ENCODE measurements around the gene GFOD1. TPM values are rescaled to one million over a fixed set of nuclear protein-coding genes. Genes with fewer than 3 reads are reported as not detected.
"Not testable (repeated sequence)": the region's sequence is repeated elsewhere in the genome, so short reads cannot be mapped to it uniquely, and the experiment has no call there.

The GFOD1 gene
- total RNA-seq, 1 experiment from 2014 or later: 2.2 TPM

DNA sequence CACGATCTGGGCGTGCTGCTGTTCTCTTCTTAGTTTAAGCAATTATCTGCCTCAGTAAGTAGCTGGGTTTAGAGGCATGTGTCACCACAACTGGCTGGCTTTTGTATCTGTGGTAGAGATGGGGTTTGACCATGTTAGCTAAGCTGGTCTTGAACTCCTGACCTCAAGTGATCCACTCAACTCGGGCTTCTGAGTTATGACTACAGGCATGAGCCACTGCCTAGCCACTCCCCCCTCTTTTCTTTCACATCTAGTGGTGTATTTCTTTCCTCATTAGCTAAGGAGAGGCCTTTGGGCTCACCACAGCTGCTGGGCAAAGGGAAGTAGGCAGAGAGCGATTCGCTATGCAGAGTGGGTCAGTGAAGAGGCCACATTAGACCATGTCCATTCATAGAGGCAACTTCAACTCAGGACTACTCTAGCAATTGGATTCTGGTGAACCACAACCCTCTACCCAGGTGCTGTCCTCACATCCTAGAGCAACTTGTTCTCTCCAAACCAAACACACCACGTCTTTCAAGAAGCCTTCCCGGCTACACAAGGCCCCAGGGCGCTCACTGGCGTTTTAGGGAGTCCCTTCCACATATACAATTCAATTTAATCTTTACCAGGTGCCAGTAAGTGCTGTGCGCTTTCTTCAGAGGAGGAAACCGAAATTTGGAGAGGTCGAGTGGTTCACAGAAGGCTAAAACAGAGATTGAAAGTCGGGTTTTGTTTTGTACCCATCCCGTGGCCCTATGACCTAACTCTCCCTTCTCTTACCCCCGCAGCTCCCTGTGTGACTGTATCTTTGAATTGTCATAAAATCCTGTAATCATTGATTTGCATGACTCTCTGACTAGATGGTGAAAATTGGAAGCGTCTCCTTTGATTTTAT, 26.5 kb upstream of the GFOD1 start:
- no peak for DNase-seq (ENCODE audit: low read depth)
- in situ Hi-C loops (cut with HindIII; ENCODE audit: low pct_unique_long_range_greater_than_20kb, low sequenced_read_pairs): no loop called here

GRCh38 chr6:13512900-13513299, 25.5 kb upstream of the GFOD1 start:
- in situ Hi-C loops (cut with HindIII; ENCODE audit: low pct_unique_long_range_greater_than_20kb, low sequenced_read_pairs): no loop called here
- DNase-seq (ENCODE audit: low read depth): no peak

- in situ Hi-C loops (cut with HindIII; ENCODE audit: low pct_unique_long_range_greater_than_20kb, low sequenced_read_pairs): no loop called here
- no peak for DNase-seq (ENCODE audit: low read depth)
Observed at GRCh38 chr6:13511913-13512717, 24.7 kb upstream of the GFOD1 start.

DNA sequence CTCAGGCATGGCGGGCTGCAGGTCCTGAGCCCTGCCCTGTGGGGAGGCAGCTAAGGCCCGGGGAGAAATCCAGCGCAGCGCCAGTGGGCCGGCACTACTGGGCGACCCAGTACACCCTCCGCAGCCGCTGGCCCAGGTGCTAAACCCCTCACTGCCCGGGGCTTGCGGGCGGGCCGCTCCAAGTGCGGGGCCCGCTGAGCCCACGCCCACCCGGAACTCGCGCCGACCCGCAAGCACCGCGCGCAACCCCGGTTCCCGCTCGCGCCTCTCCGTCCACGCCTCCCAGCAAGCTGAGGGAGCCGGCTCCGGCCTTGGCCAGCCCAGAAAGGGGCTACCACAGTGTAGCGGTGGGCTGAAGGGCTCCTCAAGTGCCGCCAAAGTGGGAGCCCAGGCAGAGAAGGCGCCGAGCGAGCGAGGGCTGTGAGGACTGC, 23.8 kb upstream of the GFOD1 start:
- in situ Hi-C loops (cut with HindIII; ENCODE audit: low pct_unique_long_range_greater_than_20kb, low sequenced_read_pairs): not testable (repeated sequence)

GRCh38 chr6:13510433-13510832, 23.0 kb upstream of the GFOD1 start:
- in situ Hi-C loops (cut with HindIII; ENCODE audit: low pct_unique_long_range_greater_than_20kb, low sequenced_read_pairs); DNase-seq (ENCODE audit: low read depth): not testable (repeated sequence)

More for the DNA sequence above, 23.8 kb upstream of the GFOD1 start:
- not testable (repeated sequence) for DNase-seq (ENCODE audit: low read depth)

- DNase-seq (ENCODE audit: low read depth): no peak
- in situ Hi-C loops (cut with HindIII; ENCODE audit: low pct_unique_long_range_greater_than_20kb, low sequenced_read_pairs): no loop called here
Observed at GRCh38 chr6:13508711-13509705, 21.6 kb upstream of the GFOD1 start.

- in situ Hi-C loops (cut with HindIII; ENCODE audit: low pct_unique_long_range_greater_than_20kb, low sequenced_read_pairs): no loop called here
- no peak for DNase-seq (ENCODE audit: low read depth)
Observed at GRCh38 chr6:13507306-13507860, 20.0 kb upstream of the GFOD1 start.

- in situ Hi-C loops (cut with HindIII; ENCODE audit: low pct_unique_long_range_greater_than_20kb, low sequenced_read_pairs): no loop called here
- no peak for DNase-seq (ENCODE audit: low read depth)
Observed at GRCh38 chr6:13505345-13505734, 17.9 kb upstream of the GFOD1 start.

DNA sequence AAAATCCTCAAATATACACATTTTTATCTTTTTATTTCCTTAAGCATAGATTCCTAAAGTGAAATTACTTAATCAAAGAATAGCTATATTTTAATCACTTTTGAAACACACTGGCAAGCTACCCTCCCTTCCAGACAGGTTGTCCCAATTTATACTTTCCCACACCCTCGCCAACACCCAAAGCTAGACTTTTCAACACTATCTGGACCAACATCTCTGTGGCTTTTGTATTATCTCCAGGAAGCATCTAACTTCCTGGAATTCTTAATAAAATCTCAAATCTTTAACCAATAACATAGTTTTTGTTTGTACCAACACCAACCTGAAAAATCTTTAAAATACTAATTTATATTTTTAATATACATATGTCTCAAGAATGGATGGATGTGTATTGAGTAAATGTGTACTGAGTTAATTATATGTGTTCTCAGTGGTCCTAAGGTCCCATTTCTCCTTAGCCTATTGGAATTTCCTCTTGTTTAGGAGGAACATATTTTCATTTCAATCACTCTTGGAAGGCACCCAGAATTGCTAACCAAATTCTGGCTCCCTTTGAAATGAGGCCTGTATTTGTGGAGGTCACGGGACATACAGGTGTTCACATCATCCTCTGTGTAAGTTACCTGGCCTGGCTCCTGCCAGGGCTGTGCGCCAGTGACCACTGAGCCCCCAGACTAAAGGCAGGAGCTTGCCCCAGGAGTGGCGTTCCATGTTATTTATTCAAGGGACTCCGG, 17.4 kb upstream of the GFOD1 start:
- DNase-seq (ENCODE audit: low read depth): no peak
- in situ Hi-C loops (cut with HindIII; ENCODE audit: low pct_unique_long_range_greater_than_20kb, low sequenced_read_pairs): no loop called here

- in situ Hi-C loops (cut with HindIII; ENCODE audit: low pct_unique_long_range_greater_than_20kb, low sequenced_read_pairs): no loop called here
- no peak for DNase-seq (ENCODE audit: low read depth)
Observed at GRCh38 chr6:13500915-13501314, 13.5 kb upstream of the GFOD1 start.

GRCh38 chr6:13500264-13500663, 12.9 kb upstream of the GFOD1 start:
- in situ Hi-C loops (cut with HindIII; ENCODE audit: low pct_unique_long_range_greater_than_20kb, low sequenced_read_pairs): no loop called here
- DNase-seq (ENCODE audit: low read depth): no peak

DNA sequence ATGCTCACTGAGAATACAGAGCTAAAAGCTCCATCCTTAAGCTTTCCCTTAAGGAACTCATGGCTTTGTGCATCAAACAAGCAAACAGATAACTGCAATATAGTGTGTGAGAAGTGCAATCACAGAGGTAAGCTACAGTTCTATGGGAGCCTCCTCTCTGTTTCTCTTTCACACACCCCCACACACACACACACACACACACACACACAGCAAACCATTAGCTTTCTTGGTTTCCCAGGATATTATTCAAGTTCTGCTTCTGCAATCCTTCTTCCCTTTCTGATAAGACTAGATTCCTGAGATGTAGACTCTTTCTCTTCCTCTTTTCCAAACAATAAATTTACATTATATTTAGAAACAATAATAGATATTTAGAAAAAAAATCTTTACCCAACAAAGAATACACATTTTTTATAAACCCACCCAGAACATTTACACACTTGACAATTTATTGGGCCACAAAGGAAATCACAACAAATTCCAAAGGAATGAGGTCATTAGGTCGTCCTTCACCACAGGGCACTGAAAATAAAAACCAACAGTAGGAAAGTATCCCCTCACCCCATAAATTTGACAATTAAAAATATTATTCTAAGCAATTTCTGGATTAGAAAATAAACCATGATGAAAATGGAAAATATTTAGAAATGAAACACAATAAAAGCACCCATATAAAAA, 9.3 kb upstream of the GFOD1 start:
- in situ Hi-C loops (cut with HindIII; ENCODE audit: low pct_unique_long_range_greater_than_20kb, low sequenced_read_pairs): no loop called here
- DNase-seq (ENCODE audit: low read depth): no peak

- no peak for DNase-seq (ENCODE audit: low read depth)
- in situ Hi-C loops (cut with HindIII; ENCODE audit: low pct_unique_long_range_greater_than_20kb, low sequenced_read_pairs): no loop called here
Observed at GRCh38 chr6:13495818-13496217, 8.4 kb upstream of the GFOD1 start.

GRCh38 chr6:13495112-13495776, 7.8 kb upstream of the GFOD1 start:
- no peak for DNase-seq (ENCODE audit: low read depth)
- in situ Hi-C loops (cut with HindIII; ENCODE audit: low pct_unique_long_range_greater_than_20kb, low sequenced_read_pairs): no loop called here

DNA sequence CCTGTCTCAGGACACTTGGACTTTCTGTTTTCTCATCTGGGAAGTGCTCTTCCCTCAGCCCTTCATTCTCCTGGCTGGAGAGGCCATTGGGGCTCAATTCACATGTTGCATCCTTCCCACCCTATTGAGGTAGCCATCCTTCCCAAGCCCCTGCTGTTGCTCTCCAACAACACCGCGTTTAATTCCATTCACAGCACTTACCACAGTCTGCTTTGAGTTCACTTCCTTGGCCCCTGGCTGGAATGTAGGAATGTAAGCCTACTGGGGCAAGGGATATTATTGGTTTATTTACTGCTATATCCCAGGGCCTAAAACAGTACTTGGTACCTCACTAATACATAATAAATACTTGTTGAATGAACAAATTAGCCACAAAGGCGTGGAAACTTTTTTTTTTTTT, 6.7 kb upstream of the GFOD1 start:
- in situ Hi-C loops (cut with HindIII; ENCODE audit: low pct_unique_long_range_greater_than_20kb, low sequenced_read_pairs): no loop called here

DNA sequence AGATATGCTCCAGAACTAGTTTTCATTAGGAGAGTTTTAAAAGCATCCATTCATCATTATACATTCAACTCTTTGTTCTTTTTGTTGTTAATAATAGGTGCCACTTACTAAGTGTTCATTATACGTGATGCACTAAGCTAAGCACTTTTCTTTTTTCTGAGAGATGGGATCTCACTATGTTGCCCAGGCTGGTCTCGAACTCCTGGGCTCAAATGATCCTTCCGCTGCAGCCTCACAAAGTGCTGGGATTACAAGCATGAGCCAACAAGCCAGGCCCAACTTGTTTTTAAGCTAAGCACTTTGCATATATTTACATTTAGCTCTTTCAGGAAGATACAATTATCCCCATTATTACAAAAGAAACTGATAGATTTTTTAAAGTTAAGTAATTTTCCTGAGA, 5.7 kb upstream of the GFOD1 start:
- no peak for DNase-seq (ENCODE audit: low read depth)
- in situ Hi-C loops (cut with HindIII; ENCODE audit: low pct_unique_long_range_greater_than_20kb, low sequenced_read_pairs): no loop called here

More for the DNA sequence above, 6.7 kb upstream of the GFOD1 start:
- DNase-seq (ENCODE audit: low read depth): no peak

Data from Caki2 (cell line).